H9 (cell line): Measurements from ENCODE around the gene STAB2. TPM values are rescaled to one million over a fixed set of nuclear protein-coding genes. Genes with fewer than 3 reads are reported as not detected.

Experiments used
- DNase-seq: peaks from one replicate; pipeline ENCODE4 v3.0.0-alpha.2; 2017
- H2AFZ ChIP-seq: one replicate; pipeline ENCODE4 v1.6.1; 2013; ENCODE audit warnings: mild to moderate bottlenecking, low read length, control low read depth, moderate library complexity
- H2AK5ac ChIP-seq: 2 replicates; pipeline ENCODE4 v1.6.1; 2013; ENCODE audit warnings: low read length, control low read depth, mixed read lengths; ENCODE audit not compliant: insufficient read length
- H2BK120ac ChIP-seq: one replicate; pipeline ENCODE4 v1.6.1; 2013; ENCODE audit warnings: low read depth, mild to moderate bottlenecking, low read length, control low read depth, inconsistent platforms; ENCODE audit not compliant: poor library complexity, severe bottlenecking
- H2BK12ac ChIP-seq: 2 replicates; pipeline ENCODE4 v1.6.1; 2013; ENCODE audit warnings: low read length, control low read depth, mixed read lengths, low read depth; ENCODE audit not compliant: insufficient read length
- H2BK15ac ChIP-seq: 2 replicates; pipeline ENCODE4 v1.6.1; 2013; ENCODE audit warnings: low read depth, low read length, control low read depth
- H2BK20ac ChIP-seq: one replicate; pipeline ENCODE4 v1.6.1; 2013; ENCODE audit warnings: low read depth, mild to moderate bottlenecking, low read length, control low read depth, inconsistent platforms; ENCODE audit not compliant: poor library complexity, severe bottlenecking
- H2BK5ac ChIP-seq: 2 replicates; pipeline ENCODE4 v1.6.1; 2013; ENCODE audit warnings: low read length, control low read depth, mixed read lengths; ENCODE audit not compliant: insufficient read length
- H3K14ac ChIP-seq: 2 replicates; pipeline ENCODE4 v1.6.1; 2013; ENCODE audit warnings: low read length, control low read depth; ENCODE audit not compliant: insufficient read depth
- H3K18ac ChIP-seq: 2 replicates; pipeline ENCODE4 v1.6.1; 2013; ENCODE audit warnings: low read depth, mild to moderate bottlenecking, mixed read lengths, low read length, control low read depth; ENCODE audit not compliant: insufficient read length
- H3K23ac ChIP-seq: 2 replicates; pipeline ENCODE4 v1.6.1; 2013; ENCODE audit warnings: low read length, control low read depth, mixed read lengths, low read depth; ENCODE audit not compliant: insufficient read length
- H3K23me2 ChIP-seq: 2 replicates; pipeline ENCODE4 v1.6.1; 2013; ENCODE audit warnings: low read depth, mild to moderate bottlenecking, mixed read lengths, low read length, control low read depth; ENCODE audit not compliant: insufficient read length, poor library complexity, severe bottlenecking
- H3K27ac ChIP-seq: 2 replicates; pipeline ENCODE4 v1.5.1; 2013; ENCODE audit warnings: low read length, control low read depth, mixed read lengths, low read depth; ENCODE audit not compliant: insufficient read length
- H3K27me3 ChIP-seq: 2 replicates; pipeline ENCODE4 v1.6.1; 2013; ENCODE audit warnings: low read length, control low read depth, inconsistent platforms; ENCODE audit not compliant: insufficient read depth
- H3K4ac ChIP-seq: 2 replicates; pipeline ENCODE4 v1.6.1; 2013; ENCODE audit warnings: low read depth, mild to moderate bottlenecking, control low read depth, inconsistent platforms, low read length, moderate library complexity
- H3K4me1 ChIP-seq: 2 replicates; pipeline ENCODE4 v1.6.1; 2013; ENCODE audit warnings: low read length, control low read depth, inconsistent platforms; ENCODE audit not compliant: insufficient read depth
- H3K4me2 ChIP-seq: 2 replicates; pipeline ENCODE4 v1.6.1; 2013; ENCODE audit warnings: low read length, control low read depth, mixed read lengths; ENCODE audit not compliant: insufficient read length, insufficient read depth
- H3K56ac ChIP-seq: 2 replicates; pipeline ENCODE4 v1.6.1; 2013; ENCODE audit warnings: low read depth, mild to moderate bottlenecking, mixed read lengths, low read length, control low read depth; ENCODE audit not compliant: insufficient read length
- H3K79me1 ChIP-seq: 2 replicates; pipeline ENCODE4 v1.6.1; 2013; ENCODE audit warnings: low read depth, mild to moderate bottlenecking, moderate library complexity, low read length, control low read depth, inconsistent platforms; ENCODE audit not compliant: insufficient read depth, poor library complexity, severe bottlenecking
- H3K79me2 ChIP-seq: 2 replicates; pipeline ENCODE4 v1.6.1; 2013; ENCODE audit warnings: low read length, control low read depth, inconsistent platforms; ENCODE audit not compliant: insufficient read depth
- H3K9ac ChIP-seq: 2 replicates; pipeline ENCODE4 v1.6.1; 2013; ENCODE audit warnings: low read length, control low read depth, mixed read lengths; ENCODE audit not compliant: insufficient read length; ENCODE audit errors: extremely low read depth
- H3K9me3 ChIP-seq: one replicate; pipeline ENCODE4 v1.6.1; 2013; ENCODE audit warnings: low read depth, low read length, inconsistent platforms; ENCODE audit not compliant: control insufficient read depth
- H3T11ph ChIP-seq: one replicate; pipeline ENCODE4 v1.6.1; 2013; ENCODE audit warnings: mild to moderate bottlenecking, low read length, control low read depth, inconsistent platforms
- H4K20me1 ChIP-seq: one replicate; pipeline ENCODE4 v1.6.1; 2013; ENCODE audit not compliant: control insufficient read depth, insufficient read length, insufficient read depth
- H4K5ac ChIP-seq: 2 replicates; pipeline ENCODE4 v1.6.1; 2013; ENCODE audit warnings: low read depth, mild to moderate bottlenecking, mixed read lengths, low read length, control low read depth; ENCODE audit not compliant: insufficient read length
- H4K8ac ChIP-seq: replicated peaks from 2 replicates; pipeline ENCODE4 v1.6.1; 2013; ENCODE audit warnings: low read length, control low read depth, mixed read lengths, low read depth; ENCODE audit not compliant: insufficient read length
- H4K91ac ChIP-seq: 2 replicates; pipeline ENCODE4 v1.6.1; 2013; ENCODE audit warnings: low read depth, mild to moderate bottlenecking, moderate library complexity, mixed read lengths, low read length, control low read depth; ENCODE audit not compliant: insufficient read length
- H3K27ac Mint-ChIP-seq, 3 experiments: 2 replicates in 2 of 3; 3 replicates in 1 of 3; pipeline ENCODE4 v1.8.0; 2020 to 2021; ENCODE audit warnings: mixed read lengths in 3 of 3, mild to moderate bottlenecking in 1 of 3, moderate library complexity in 1 of 3
- H3K27me3 Mint-ChIP-seq: 2 replicates; pipeline ENCODE4 v1.8.0; 2021; ENCODE audit warnings: low read depth, mild to moderate bottlenecking, moderate library complexity, mixed read lengths
- H3K36me3 Mint-ChIP-seq, 3 experiments: 2 replicates in 2 of 3; 3 replicates in 1 of 3; pipeline ENCODE4 v1.8.0; 2020 to 2021; ENCODE audit warnings: low read depth in 3 of 3, mixed read lengths in 3 of 3; ENCODE audit not compliant: insufficient read depth in 1 of 3
- H3K4me1 Mint-ChIP-seq, 2 experiments: 2 replicates each; pipeline ENCODE4 v1.8.0; 2020; ENCODE audit warnings: mixed read lengths in 2 of 2
- H3K4me3 Mint-ChIP-seq, 2 experiments: 2 replicates in 1 of 2; 3 replicates in 1 of 2; pipeline ENCODE4 v1.8.0; 2020 to 2021; ENCODE audit warnings: mild to moderate bottlenecking in 2 of 2, mixed read lengths in 2 of 2, moderate library complexity in 1 of 2
- H3K9me3 Mint-ChIP-seq, 2 experiments: 2 replicates in 1 of 2; 3 replicates in 1 of 2; pipeline ENCODE4 v1.8.0; 2020; ENCODE audit warnings: mild to moderate bottlenecking in 2 of 2, mixed read lengths in 2 of 2, moderate library complexity in 1 of 2
- CTCF ChIP-seq: fragments of 200-600 bp; sonication (generic); conservative IDR thresholded peaks from 3 replicates; pipeline ENCODE4 v1.8.0; 2021; ENCODE audit warnings: antibody characterized with exemption, mild to moderate bottlenecking
- WGBS: extraction: QIAGEN DNeasy Blood & Tissue Kit; methylation state at CpG from one replicate; pipeline ENCODE4 v1.1.7; 2013; ENCODE audit warnings: missing lambda C conversion rate, low lambda C conversion rate, mixed read lengths; ENCODE audit not compliant: insufficient read length; ENCODE audit errors: extremely low coverage; 5-methylcytosine and 5-hydroxymethylcytosine counted together
- total RNA-seq: library from RNA; stranded (reverse); gene quantifications from 2 replicates; pipeline ENCODE4 v1.2.1, GENCODE V29; 2021

STAB2 gene
- total RNA-seq, 1 experiment from 2014 or later = 0.02 TPM

GRCh38 chr12:103785243-103786031 lies 198.4 kb downstream of the STAB2 start:
- no peak for TF ChIP-seq CTCF
- Histone ChIP-seq H4K91ac (no peak overlapping the region), H2AK5ac (no peak overlapping the region), H3K9ac (no peak overlapping the region), H3K23ac (no peak overlapping the region), H3K79me1 (no peaks in the 10 kb centered on the region), H4K8ac (no peak overlapping the region), H3K18ac (no peak overlapping the region), H3K27me3 (no peaks in the 10 kb centered on the region), H4K20me1 (no peaks in the 10 kb centered on the region), H3K4ac (no peak overlapping the region), H2BK15ac (no peak overlapping the region), H2BK5ac (no peak overlapping the region), H3K56ac (no peak overlapping the region), H2BK120ac (no peak overlapping the region), H2AFZ (no peak overlapping the region), H3K23me2 (no peaks in the 10 kb centered on the region), H3K79me2 (no peaks in the 10 kb centered on the region), H3K9me3 (no peaks in the 10 kb centered on the region), H4K5ac (no peak overlapping the region), H3K14ac (no peak overlapping the region), H3K27ac (no peak overlapping the region), H3T11ph (no peak overlapping the region), H3K4me1 (no peaks in the 10 kb centered on the region), H3K4me2 (no peak overlapping the region), H2BK20ac (no peak overlapping the region), H2BK12ac (no peak overlapping the region)
- peaks cover 11 to 38% (median 34%) of the 10 kb centered on the region in 3 experiments for H3K36me3 Mint-ChIP-seq
- no peak for DNase-seq
- H3K9me3 Mint-ChIP-seq = no peaks in the 10 kb centered on the region
- H3K27me3 Mint-ChIP-seq = no peaks in the 10 kb centered on the region
- H3K4me1 Mint-ChIP-seq = no peaks in the 10 kb centered on the region
- no peak overlapping the region for H3K4me3 Mint-ChIP-seq
- no CpG with 5 or more reads among the region's 4 CpGs for WGBS
- no peak overlapping the region for H3K27ac Mint-ChIP-seq
